ENCODE data around the gene DCD. TPM values are rescaled to one million over a fixed set of nuclear protein-coding genes. Genes with fewer than 3 reads are reported as not detected.

The DCD gene
- total RNA-seq, 2 donors from 2014 or later, result not detected

GRCh38 chr12:54631988-54632728 is 16.0 kb downstream of the DCD start:
- Mint-ChIP-seq H3K27me3 (peaks cover 45% of the 10 kb centered on the region), H3K9me3 (peaks cover 6% of the 10 kb centered on the region), H3K4me3 (no peak overlapping the region), H3K27ac (no peak overlapping the region), H3K4me1 (no peaks in the 10 kb centered on the region), H3K36me3 (ENCODE audit: low read depth) (no peaks in the 10 kb centered on the region)
- ATAC-seq (replicated peaks), result no peak

DNA sequence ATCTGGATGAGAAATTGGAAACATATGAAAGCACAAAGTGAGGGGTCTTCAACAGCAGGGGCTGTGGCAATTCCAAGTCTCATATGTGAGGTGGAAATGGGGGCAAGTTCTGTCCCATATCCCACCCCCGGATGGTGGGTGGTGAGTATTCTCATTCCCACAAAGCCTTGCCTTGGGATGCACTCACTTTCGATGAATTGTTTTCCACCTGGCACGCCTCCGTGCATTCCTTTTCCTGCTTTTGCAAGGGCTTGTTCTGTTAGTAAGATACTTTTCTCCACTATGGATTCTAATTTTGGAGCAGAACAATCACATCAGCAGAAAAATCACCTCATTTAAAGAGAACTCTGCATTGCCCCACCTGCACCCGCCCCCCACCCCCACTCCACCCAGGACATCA is 16.6 kb downstream of the DCD start:
- no peak overlapping the region for H3K4me3 Mint-ChIP-seq
- H3K9me3 Mint-ChIP-seq, result peaks cover 6% of the 10 kb centered on the region
- no peak overlapping the region for H3K27ac Mint-ChIP-seq
- ATAC-seq (replicated peaks), result no peak
- H3K4me1 Mint-ChIP-seq, result no peaks in the 10 kb centered on the region
- H3K36me3 Mint-ChIP-seq (ENCODE audit: low read depth), result no peaks in the 10 kb centered on the region
- H3K27me3 Mint-ChIP-seq, result peaks cover 48% of the 10 kb centered on the region

- Mint-ChIP-seq H3K27ac (no peak overlapping the region), H3K27me3 (peaks cover 48% of the 10 kb centered on the region), H3K4me1 (no peaks in the 10 kb centered on the region), H3K4me3 (no peak overlapping the region), H3K9me3 (peaks cover 6% of the 10 kb centered on the region), H3K36me3 (ENCODE audit: low read depth) (no peaks in the 10 kb centered on the region)
- no peak for ATAC-seq (replicated peaks)
These were observed 18.2 kb downstream of the DCD start for GRCh38 chr12:54629925-54630324.

DNA sequence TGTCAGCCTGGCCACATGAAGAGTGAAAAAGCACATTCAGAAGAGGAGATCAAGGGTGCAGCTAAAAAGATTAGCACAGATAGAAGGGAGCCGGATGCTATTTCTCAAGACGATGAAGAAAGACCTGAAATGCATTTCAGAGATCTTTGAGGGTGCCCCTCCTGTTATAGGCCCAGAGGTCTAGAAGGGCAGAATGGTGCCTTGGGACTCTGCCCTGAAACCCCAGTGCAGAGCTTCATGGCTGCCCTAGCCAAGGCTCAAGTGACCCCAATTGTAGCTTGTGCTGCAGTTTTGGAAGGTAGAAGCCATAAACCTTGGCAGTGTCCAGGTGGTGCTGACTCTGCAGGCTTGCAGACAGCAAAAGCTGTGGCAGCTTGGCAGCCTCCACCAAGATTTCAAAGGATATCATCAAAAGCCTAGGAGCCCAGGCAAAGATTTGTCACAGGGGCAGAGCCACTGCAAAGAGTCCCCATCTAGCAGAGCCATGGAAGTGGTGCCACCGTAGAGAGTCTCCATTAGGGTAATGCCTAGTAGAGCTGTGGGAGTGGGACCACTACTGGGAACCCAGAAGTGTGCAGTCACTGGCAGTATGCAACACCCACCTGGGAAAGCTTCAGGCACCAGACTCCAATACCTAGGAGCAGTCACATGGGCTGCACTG is 19.8 kb downstream of the DCD start:
- Mint-ChIP-seq H3K9me3 (peaks cover 6% of the 10 kb centered on the region), H3K4me3 (no peak overlapping the region), H3K36me3 (ENCODE audit: low read depth) (no peaks in the 10 kb centered on the region), H3K27me3 (peaks cover 53% of the 10 kb centered on the region), H3K4me1 (no peaks in the 10 kb centered on the region), H3K27ac (no peak overlapping the region)
- no peak for ATAC-seq (replicated peaks)

DNA sequence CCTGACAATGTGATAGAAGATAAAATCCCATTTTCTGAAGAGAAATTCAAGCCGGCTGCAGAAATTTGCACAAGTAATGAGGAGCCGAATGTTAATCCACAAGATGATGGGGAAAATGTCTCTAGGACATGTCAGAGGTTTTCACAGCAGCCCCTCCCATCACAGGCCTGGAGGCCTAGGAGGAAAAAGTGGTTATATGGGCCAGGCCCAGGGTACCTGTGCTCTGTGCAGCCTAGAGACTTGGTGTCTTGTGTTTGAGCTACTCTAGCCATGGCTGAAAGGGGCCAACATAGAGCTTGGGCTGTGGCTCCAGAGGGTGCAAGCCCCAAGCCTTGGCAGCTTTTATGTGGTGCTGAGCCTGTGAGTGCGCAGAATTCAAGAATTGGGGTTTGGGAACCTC is 20.9 kb downstream of the DCD start:
- no peak overlapping the region for H3K27ac Mint-ChIP-seq
- H3K9me3 Mint-ChIP-seq, result peaks cover 6% of the 10 kb centered on the region
- no peaks in the 10 kb centered on the region for H3K36me3 Mint-ChIP-seq (ENCODE audit: low read depth)

GRCh38 chr12:54625598-54625997 is 22.6 kb downstream of the DCD start:
- Mint-ChIP-seq H3K27ac (no peak overlapping the region), H3K9me3 (peaks cover 6% of the 10 kb centered on the region), H3K27me3 (peaks cover 61% of the 10 kb centered on the region)

More for the DNA sequence above, 20.9 kb downstream of the DCD start:
- Mint-ChIP-seq H3K27me3 (peaks cover 55% of the 10 kb centered on the region), H3K4me1 (no peaks in the 10 kb centered on the region), H3K4me3 (no peak overlapping the region)
- ATAC-seq (replicated peaks), result no peak

DNA sequence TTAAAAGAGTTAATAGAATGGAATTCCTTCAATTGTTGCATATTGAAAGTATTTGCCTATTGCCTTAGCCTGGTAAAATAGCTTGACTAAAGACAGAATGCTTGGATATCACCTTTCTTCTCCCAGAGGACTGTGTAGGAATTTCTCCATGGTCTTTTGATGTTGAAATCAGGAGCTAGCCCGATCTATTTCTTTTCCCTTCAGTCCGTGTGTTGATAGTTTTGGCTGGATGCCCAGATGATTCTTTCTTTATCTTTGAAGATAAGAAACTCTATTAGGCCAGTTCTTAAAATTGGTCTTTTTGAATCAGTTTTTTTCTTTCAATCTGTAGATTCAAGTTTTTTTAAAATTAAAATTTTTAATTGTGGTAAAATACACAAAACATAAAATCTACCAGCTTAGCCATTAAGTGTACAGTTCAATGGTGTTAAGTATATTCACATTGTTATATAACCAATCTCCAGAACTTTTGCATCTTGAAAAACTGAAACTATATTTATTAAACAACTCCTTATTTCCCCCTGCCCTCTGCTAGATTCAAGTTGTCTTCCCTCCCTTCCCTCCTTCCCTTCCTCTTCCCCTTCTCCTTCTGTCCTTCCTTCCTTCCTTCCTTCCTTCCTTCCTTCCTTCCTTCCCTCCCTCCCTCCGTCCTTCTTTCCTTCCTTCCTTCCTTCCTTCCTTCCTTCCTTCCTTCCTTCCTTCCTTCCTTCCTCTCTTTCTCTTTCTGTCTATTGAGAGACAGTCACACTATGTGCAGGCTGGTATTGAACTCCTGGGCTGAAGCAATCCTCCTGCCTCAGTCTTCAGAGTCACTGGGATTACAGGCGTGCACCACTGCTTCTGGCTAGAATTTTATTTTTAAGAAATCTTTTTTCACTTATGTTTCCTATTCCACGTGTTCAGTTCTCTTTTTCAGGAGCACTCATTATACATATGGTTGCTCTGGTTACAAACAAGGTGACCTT is 23.6 kb downstream of the DCD start:
- Mint-ChIP-seq H3K36me3 (ENCODE audit: low read depth) (no peaks in the 10 kb centered on the region), H3K9me3 (peaks cover 6% of the 10 kb centered on the region), H3K27me3 (peaks cover 53% of the 10 kb centered on the region), H3K4me3 (no peak overlapping the region), H3K27ac (no peak overlapping the region), H3K4me1 (no peaks in the 10 kb centered on the region)
- ATAC-seq (replicated peaks), result no peak

More at GRCh38 chr12:54625598-54625997, 22.6 kb downstream of the DCD start:
- Mint-ChIP-seq H3K4me1 (no peaks in the 10 kb centered on the region), H3K4me3 (no peak overlapping the region), H3K36me3 (ENCODE audit: low read depth) (no peaks in the 10 kb centered on the region)
- no peak for ATAC-seq (replicated peaks)

DNA sequence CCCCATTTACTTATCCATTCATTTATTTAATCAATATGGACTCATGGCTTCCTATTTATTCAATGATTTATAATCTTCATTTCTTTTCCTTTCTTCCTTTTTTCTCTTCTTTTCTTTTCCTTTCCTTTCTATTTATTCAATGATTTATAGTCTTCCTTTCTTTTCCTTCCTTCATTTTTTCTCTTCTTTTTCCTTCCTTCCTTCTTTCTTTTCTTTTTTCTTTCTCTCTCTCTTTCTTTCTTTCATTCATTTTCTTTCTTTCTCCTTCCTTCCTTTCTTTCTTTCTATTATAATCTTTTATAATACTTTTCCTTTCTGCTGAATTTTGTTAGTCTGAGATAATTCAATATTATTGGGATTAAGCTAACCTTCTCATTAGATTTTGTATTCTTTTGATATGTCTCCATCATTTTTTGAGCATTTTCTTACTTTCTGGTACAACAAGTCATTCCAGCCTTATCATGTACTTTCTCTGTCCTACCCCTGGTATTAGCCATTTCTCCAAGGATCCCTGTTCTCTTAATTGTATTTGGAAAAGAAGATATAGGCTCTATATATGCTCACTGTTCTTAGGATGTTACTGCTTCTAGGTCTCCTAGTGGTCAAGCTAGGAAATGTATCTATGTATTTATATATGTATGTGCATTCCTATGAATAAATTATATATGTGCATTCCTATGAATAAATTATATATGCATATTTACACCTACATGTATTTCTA is 25.5 kb downstream of the DCD start:
- Mint-ChIP-seq H3K27me3 (peaks cover 53% of the 10 kb centered on the region), H3K9me3 (peaks cover under 1% of the 10 kb centered on the region), H3K4me3 (no peak overlapping the region), H3K27ac (no peak overlapping the region), H3K4me1 (no peaks in the 10 kb centered on the region), H3K36me3 (ENCODE audit: low read depth) (no peaks in the 10 kb centered on the region)
- ATAC-seq (replicated peaks), result no peak

DNA sequence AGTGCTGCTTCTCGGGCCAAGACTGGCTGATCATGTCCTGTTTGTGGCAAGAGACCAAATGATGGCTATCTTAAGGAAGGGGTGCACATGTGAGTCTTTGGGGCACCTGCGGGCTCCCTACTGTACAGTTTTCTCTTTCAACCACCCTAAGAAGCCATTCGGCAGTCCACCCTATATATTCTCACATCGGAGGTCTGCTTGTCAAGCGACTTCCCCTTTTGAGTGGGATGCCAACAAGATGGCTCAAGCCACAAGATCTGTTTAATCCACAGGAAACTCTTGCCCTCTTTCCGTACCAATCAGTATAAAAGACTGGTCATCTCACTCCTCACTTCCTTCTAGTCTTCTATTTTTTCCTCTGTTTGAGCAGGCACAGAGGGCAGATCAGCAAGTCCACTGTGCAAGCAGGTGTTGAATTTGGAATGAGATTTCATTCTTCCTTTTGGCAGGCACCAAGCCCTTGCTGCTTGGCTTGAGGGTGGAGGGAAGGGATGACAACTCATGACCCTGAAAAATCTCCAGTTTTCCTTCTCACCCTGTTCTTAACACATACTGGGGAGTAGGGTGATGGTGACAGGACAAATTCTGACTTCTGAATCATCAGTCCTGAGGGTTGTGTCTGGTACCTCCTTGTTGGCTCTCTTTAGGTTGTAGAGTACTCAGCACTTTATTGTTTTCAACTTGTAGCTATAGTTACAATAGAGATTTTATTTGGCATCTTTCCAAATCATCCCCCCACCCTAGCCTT is 31.1 kb downstream of the DCD start:
- Mint-ChIP-seq H3K36me3 (ENCODE audit: low read depth) (no peaks in the 10 kb centered on the region), H3K9me3 (no peaks in the 10 kb centered on the region), H3K4me3 (no peak overlapping the region), H3K4me1 (peaks cover 6% of the 10 kb centered on the region), H3K27me3 (peaks cover 44% of the 10 kb centered on the region), H3K27ac (no peak overlapping the region)
- no peak for ATAC-seq (replicated peaks)

- H3K27me3 Mint-ChIP-seq, result peaks cover 45% of the 10 kb centered on the region
These were observed 35.9 kb downstream of the DCD start for GRCh38 chr12:54612225-54612750.

GRCh38 chr12:54611715-54612149 is 36.4 kb downstream of the DCD start:
- ATAC-seq (replicated peaks), result no peak
- Mint-ChIP-seq H3K4me3 (no peak overlapping the region), H3K9me3 (no peaks in the 10 kb centered on the region), H3K36me3 (ENCODE audit: low read depth) (no peaks in the 10 kb centered on the region), H3K4me1 (no peaks in the 10 kb centered on the region), H3K27me3 (peaks cover 40% of the 10 kb centered on the region), H3K27ac (no peak overlapping the region)

More at GRCh38 chr12:54612225-54612750, 35.9 kb downstream of the DCD start:
- ATAC-seq (replicated peaks), result no peak
- Mint-ChIP-seq H3K36me3 (ENCODE audit: low read depth) (no peaks in the 10 kb centered on the region), H3K4me1 (peaks cover 5% of the 10 kb centered on the region), H3K27ac (no peak overlapping the region), H3K9me3 (no peaks in the 10 kb centered on the region), H3K4me3 (no peak overlapping the region)

- ATAC-seq (replicated peaks), result no peak
- Mint-ChIP-seq H3K36me3 (ENCODE audit: low read depth) (no peaks in the 10 kb centered on the region), H3K4me3 (no peak overlapping the region), H3K4me1 (no peaks in the 10 kb centered on the region), H3K27me3 (peaks cover 22% of the 10 kb centered on the region), H3K9me3 (no peaks in the 10 kb centered on the region), H3K27ac (no peak overlapping the region)
These were observed 39.4 kb downstream of the DCD start for GRCh38 chr12:54608769-54609168.

DNA sequence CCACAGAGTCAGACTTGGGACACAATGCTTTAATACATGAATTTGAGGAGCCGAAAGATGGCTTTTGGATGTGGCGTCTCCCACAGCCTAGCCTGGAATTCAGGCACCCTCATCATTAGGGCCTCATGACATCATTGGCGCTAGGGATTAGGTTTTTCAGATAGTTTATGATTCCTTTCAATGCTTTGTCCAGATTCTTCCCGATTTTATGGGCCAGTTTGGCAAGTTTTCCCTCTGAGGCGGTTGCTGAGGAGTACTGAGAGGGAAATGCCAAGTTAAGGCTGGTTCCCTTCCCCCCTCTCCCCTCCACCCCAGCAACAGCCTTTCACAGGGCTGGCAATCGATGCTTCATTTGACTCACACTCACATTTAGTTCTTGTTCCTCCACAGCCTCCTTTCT is 40.0 kb downstream of the DCD start:
- H3K27ac Mint-ChIP-seq, result no peak overlapping the region
- H3K27me3 Mint-ChIP-seq, result peaks cover 22% of the 10 kb centered on the region
- no peaks in the 10 kb centered on the region for H3K36me3 Mint-ChIP-seq (ENCODE audit: low read depth)
- H3K4me3 Mint-ChIP-seq, result no peak overlapping the region
- no peaks in the 10 kb centered on the region for H3K4me1 Mint-ChIP-seq
- ATAC-seq (replicated peaks), result no peak
- no peaks in the 10 kb centered on the region for H3K9me3 Mint-ChIP-seq

Measured in activated T-helper 17 cell treated with anti-CD3 and anti-CD28 coated beads, Interleukin-2, amount 50 U/mL, for 72 hours (primary cell).